ENCODE results near the gene ANAPC1. TPM values are rescaled to one million over a fixed set of nuclear protein-coding genes. Genes with fewer than 3 reads are reported as not detected.
A peak's percentile ranks its signal among the peaks of the same experiment; 100 is the strongest.

Gene ANAPC1
- total RNA-seq (10 to 100 TPM; 22.3 to 35.0 TPM), polyA plus RNA-seq (ENCODE audit: insufficient read length in 6 of 6) (10 to 100 TPM; 33.8 to 41.0 (median 36.2) TPM)
- long read RNA-seq, donor 1, transcript ANAPC1-206 (2 exons, 580 nt): major isoform, 5 of 13 reads
- long read RNA-seq, donor 1, partial matches to known transcripts: 7 of 13 reads
- long read RNA-seq, donor 1, other reads (novel, unspliced or antisense): 0 of 13 reads
- long read RNA-seq, donor 2, transcript ANAPC1-206 (2 exons, 580 nt): major isoform, 5 of 5 reads
- long read RNA-seq, donor 2, partial matches to known transcripts: 0 of 5 reads
- long read RNA-seq, donor 2, other reads (novel, unspliced or antisense): 0 of 5 reads
- long read RNA-seq, donor 3: 0 reads
- long read RNA-seq, donor 4, partial matches to known transcripts: 1 of 4 reads
- long read RNA-seq, donor 4, other reads (novel, unspliced or antisense): 0 of 4 reads
- long read RNA-seq, donor 5, partial matches to known transcripts: 6 of 8 reads
- long read RNA-seq, donor 5, other reads (novel, unspliced or antisense): 0 of 8 reads
- long read RNA-seq, donor 6, partial matches to known transcripts: 0 of 2 reads
- long read RNA-seq, donor 6, other reads (novel, unspliced or antisense): 0 of 2 reads
- long read RNA-seq, donor 7, partial matches to known transcripts: 0 of 3 reads
- long read RNA-seq, donor 7, other reads (novel, unspliced or antisense): 0 of 3 reads
- long read RNA-seq, donor 8, full-length matches to known transcripts: 4 of 4 reads
- long read RNA-seq, donor 8, partial matches to known transcripts: 0 of 4 reads
- long read RNA-seq, donor 8, other reads (novel, unspliced or antisense): 0 of 4 reads
- long read RNA-seq, donor 9: 0 reads
- long read RNA-seq, donor 10, partial matches to known transcripts: 0 of 1 reads
- long read RNA-seq, donor 10, other reads (novel, unspliced or antisense): 0 of 1 reads
- long read RNA-seq, donor 11, partial matches to known transcripts: 0 of 1 reads
- long read RNA-seq, donor 11, other reads (novel, unspliced or antisense): 0 of 1 reads
- long read RNA-seq, donor 12, partial matches to known transcripts: 5 of 7 reads
- long read RNA-seq, donor 12, other reads (novel, unspliced or antisense): 0 of 7 reads

- H3K27ac ChIP-seq: peak within 1 kb of the TSS; percentile 76 to 85
- intact Hi-C loops (cut with DNase I): no loop called here
Measured at GRCh38 chr2:111883661-111884591, at the start of gene ANAPC1. Gene ANAPC1 (minus strand): TSS chr2:111884193. CDS start chr2:111880825, 3,368 bp downstream.

DNA sequence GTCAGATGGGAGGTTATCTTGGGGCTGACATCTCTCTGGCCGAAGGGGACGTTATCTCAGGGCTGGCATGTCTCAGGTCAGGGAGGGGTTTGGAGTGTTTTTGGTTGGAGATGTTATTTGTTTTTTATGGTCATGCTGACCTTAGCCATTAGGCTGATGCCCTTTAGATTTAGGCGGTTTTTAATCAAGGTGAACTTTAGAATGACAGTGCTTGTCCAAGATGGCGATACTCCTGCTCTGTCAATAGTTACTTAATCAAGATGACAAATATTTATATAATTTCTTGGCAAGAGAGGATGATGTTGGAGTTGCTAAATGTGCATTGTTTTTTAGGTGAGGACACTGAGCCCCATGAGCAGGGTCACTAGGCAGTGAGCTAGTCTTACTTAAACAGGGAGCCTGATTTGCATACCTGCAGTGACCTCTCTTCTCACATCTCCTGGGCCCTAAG, 48.9 kb upstream of the ANAPC1 start:
- intact Hi-C loops (cut with DNase I): no loop called here
- no peak for TF ChIP-seq CTCF (IDR thresholded peaks at IDR 0.05)
- H3K27me3 ChIP-seq: no peaks in the 10 kb centered on the region
- H3K4me3 ChIP-seq: no peak overlapping the region
- H3K4me1 ChIP-seq: no peaks in the 10 kb centered on the region
- no peaks in the 10 kb centered on the region for H3K9me3 ChIP-seq
- no peak for DNase-seq
- no peak for ATAC-seq
- H3K27ac ChIP-seq: no peak overlapping the region
- peaks cover 0 to 56% of the 10 kb centered on the region in 2 donors for H3K36me3 ChIP-seq

More at GRCh38 chr2:111883661-111884591, at the start of gene ANAPC1:
- Histone ChIP-seq H3K4me3 (peak within 1 kb of the TSS; percentile 85 to 100), H3K27me3 (no peaks in the 10 kb centered on the region), H3K9me3 (no peaks in the 10 kb centered on the region), H3K4me1 (peaks cover 4 to 24% of the 10 kb centered on the region in 2 donors), H3K36me3 (peaks cover 0 to 10% of the 10 kb centered on the region in 2 donors)
- DNase-seq (peak; percentile 83 to 97 (median 86)), ATAC-seq (peak; percentile 98)
- no peak for TF ChIP-seq CTCF (IDR thresholded peaks at IDR 0.05)

DNA sequence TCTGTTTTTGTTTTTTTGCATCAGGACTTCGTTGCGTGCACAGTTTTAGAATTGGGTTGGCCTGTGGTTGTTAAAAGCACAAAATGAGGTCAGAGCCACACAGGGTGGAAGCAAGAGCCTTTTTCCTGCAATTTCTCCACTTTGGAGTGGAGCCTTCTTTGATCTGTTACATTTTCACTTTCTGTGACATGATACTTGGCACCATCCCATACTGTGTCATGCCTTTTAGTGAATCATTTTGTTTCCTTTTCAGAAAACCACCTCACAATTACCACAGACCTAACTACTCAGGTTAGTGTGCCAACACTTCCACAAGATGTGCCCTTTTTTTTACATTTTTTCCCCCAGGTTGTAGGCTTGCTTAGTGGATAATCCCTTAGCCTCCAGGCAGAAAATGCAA, 46.9 kb upstream of the ANAPC1 start:
- H3K4me1 ChIP-seq: peaks cover 0 to 6% of the 10 kb centered on the region in 2 donors
- H3K9me3 ChIP-seq: no peaks in the 10 kb centered on the region
- H3K27ac ChIP-seq: no peak overlapping the region
- intact Hi-C loops (cut with DNase I): no loop called here
- H3K4me3 ChIP-seq: no peak overlapping the region
- ATAC-seq: no peak
- DNase-seq: no peak
- H3K27me3 ChIP-seq: no peaks in the 10 kb centered on the region
- TF ChIP-seq CTCF (IDR thresholded peaks at IDR 0.05): no peak
- H3K36me3 ChIP-seq: peaks cover 0 to 51% of the 10 kb centered on the region in 2 donors

DNA sequence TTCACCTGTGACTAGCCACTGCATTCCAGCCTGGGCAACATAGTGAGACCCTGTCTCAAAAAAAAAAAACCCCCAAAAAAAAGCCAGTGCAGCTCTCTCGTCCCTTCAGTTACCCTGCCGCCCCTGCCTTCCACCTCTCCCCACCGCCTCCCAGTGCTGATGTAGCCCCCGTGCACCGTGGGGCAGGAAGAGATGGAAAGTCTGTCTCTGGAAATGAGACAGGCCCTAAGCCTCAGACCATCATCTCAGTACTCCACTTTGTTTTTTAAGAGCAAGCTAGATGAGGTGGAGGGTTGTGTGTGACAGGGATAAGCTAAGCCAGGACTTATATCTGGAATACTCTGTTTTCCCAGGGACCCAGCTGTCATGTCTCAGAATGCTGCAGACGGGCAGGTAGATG, 46.4 kb upstream of the ANAPC1 start:
- no peak overlapping the region for H3K4me3 ChIP-seq
- ATAC-seq: no peak

More for the DNA sequence above, 46.4 kb upstream of the ANAPC1 start:
- Histone ChIP-seq H3K9me3 (no peaks in the 10 kb centered on the region), H3K27ac (no peak overlapping the region), H3K4me1 (peaks cover 0 to 6% of the 10 kb centered on the region in 2 donors), H3K27me3 (no peaks in the 10 kb centered on the region), H3K36me3 (peaks cover 0 to 51% of the 10 kb centered on the region in 2 donors)
- DNase-seq: no peak
- intact Hi-C loops (cut with DNase I): no loop called here
- no peak for TF ChIP-seq CTCF (IDR thresholded peaks at IDR 0.05)

Measured in left lung (tissue), 14 donors.